ENCODE data around the gene GABBR2. TPM values are rescaled to one million over a fixed set of nuclear protein-coding genes. Genes with fewer than 3 reads are reported as not detected.

The GABBR2 gene
- total RNA-seq, 2 experiments from 2014 or later = not detected

DNA sequence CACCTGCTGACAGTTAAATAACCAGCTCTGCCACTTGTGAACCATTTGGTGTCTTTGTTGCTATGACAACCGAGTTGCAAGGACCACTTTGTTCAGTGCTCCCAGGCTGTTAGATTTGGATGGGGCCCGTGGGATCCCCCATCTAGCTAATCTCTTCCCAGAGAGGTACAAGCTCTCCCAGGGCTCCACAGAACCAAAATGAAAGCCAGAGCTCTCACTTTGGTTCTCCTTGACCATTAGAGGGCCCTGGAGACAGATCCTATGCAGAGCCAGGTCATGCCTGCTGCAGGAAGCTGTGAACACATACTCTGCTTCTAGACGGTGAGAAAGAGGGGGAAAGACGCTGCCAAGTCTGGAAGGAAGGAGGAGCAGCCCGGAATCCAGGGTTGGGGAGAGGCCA lies 224.6 kb downstream of the GABBR2 start:
- no peak for DNase-seq
- Histone ChIP-seq H3K36me3 (ENCODE audit: insufficient read depth, low read length) (no peaks in the 10 kb centered on the region), H3K27me3 (ENCODE audit: control insufficient read depth in 1 of 2, insufficient read depth in 2 of 2, low read length in 2 of 2) (peaks cover 3 to 18% of the 10 kb centered on the region in 2 experiments), H3K4me3 (ENCODE audit: low read length) (no peak overlapping the region), H3K9me3 (ENCODE audit: control insufficient read depth in 1 of 2, insufficient read depth in 1 of 2, low read length in 2 of 2) (no peaks in the 10 kb centered on the region), H3K27ac (ENCODE audit: low read depth in 1 of 2, low read length in 2 of 2) (no peak overlapping the region), H3K4me1 (ENCODE audit: insufficient read depth, low read length) (no peaks in the 10 kb centered on the region)
- Mint-ChIP-seq H3K36me3 (ENCODE audit: low read depth) (no peaks in the 10 kb centered on the region), H3K27me3 (peaks cover 27% of the 10 kb centered on the region), H3K4me1 (ENCODE audit: low read depth) (no peaks in the 10 kb centered on the region), H3K27ac (no peak overlapping the region), H3K9me3 (no peaks in the 10 kb centered on the region), H3K4me3 (no peak overlapping the region)
- TF ChIP-seq, protein P1, sequence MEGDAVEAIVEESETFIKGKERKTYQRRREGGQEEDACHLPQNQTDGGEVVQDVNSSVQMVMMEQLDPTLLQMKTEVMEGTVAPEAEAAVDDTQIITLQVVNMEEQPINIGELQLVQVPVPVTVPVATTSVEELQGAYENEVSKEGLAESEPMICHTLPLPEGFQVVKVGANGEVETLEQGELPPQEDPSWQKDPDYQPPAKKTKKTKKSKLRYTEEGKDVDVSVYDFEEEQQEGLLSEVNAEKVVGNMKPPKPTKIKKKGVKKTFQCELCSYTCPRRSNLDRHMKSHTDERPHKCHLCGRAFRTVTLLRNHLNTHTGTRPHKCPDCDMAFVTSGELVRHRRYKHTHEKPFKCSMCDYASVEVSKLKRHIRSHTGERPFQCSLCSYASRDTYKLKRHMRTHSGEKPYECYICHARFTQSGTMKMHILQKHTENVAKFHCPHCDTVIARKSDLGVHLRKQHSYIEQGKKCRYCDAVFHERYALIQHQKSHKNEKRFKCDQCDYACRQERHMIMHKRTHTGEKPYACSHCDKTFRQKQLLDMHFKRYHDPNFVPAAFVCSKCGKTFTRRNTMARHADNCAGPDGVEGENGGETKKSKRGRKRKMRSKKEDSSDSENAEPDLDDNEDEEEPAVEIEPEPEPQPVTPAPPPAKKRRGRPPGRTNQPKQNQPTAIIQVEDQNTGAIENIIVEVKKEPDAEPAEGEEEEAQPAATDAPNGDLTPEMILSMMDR (IDR thresholded peaks at IDR 0.05) = no peak
- intact Hi-C loops (cut with DNase I, micrococcal nuclease) = no loop called here
- ATAC-seq (ENCODE audit: poor library complexity) = no peak
- ChIA-PET CTCF (no interaction called here), POLR2A (no interaction called here)

DNA sequence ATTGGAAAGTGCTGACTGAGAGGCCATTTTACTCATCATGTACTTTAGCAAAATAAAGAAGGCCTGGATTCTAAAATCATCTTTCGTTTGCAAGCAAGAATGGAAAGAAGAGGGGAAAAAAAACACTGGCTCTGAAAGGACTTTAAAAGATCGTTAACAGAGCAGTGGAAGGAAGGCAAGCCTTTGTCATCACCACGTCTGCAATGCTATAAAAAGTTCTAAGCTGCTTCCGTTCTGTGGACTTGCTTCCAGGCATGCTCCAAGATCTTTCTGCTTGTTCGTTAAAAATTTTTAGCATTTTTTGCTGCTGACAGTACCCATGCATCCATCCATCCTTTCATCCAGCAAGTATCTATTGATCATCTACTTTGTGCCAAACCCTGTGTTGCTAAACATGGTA lies 226.5 kb downstream of the GABBR2 start:
- intact Hi-C loops (cut with DNase I, micrococcal nuclease) = no loop called here
- no peaks in the 10 kb centered on the region for H3K36me3 Mint-ChIP-seq (ENCODE audit: low read depth)

DNA sequence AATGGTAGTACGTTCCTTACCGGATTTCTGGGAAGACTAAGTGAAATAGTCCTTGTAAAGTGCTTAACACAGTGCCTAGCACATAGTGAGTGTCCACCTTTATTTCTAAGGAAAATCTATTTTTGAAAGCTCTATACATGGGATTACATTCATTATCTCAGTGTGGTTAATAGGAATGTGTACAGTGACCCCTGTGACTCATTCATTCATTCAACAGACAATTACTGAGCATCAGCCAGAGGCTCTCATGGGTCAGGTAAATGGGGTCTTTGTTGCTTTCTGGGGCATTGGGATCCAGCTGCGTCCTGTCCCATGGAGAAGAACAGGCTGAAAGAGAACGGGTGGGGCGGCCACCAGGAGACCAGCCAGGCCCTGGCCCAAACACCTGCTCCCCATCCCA lies 227.1 kb downstream of the GABBR2 start:
- ChIA-PET CTCF (no interaction called here), POLR2A (no interaction called here)
- H3K9me3 Mint-ChIP-seq = no peaks in the 10 kb centered on the region
- H3K4me3 Mint-ChIP-seq = no peak overlapping the region
- peaks cover 29% of the 10 kb centered on the region for H3K27me3 Mint-ChIP-seq
- Histone ChIP-seq H3K36me3 (ENCODE audit: insufficient read depth, low read length) (no peaks in the 10 kb centered on the region), H3K27me3 (ENCODE audit: control insufficient read depth in 1 of 2, insufficient read depth in 2 of 2, low read length in 2 of 2) (peaks cover 3 to 18% of the 10 kb centered on the region in 2 experiments), H3K4me3 (ENCODE audit: low read length) (no peak overlapping the region), H3K4me1 (ENCODE audit: insufficient read depth, low read length) (no peaks in the 10 kb centered on the region), H3K27ac (ENCODE audit: low read depth in 1 of 2, low read length in 2 of 2) (no peak overlapping the region), H3K9me3 (ENCODE audit: control insufficient read depth in 1 of 2, insufficient read depth in 1 of 2, low read length in 2 of 2) (no peaks in the 10 kb centered on the region)
- no peak for ATAC-seq (ENCODE audit: poor library complexity)
- DNase-seq = no peak
- H3K4me1 Mint-ChIP-seq (ENCODE audit: low read depth) = no peaks in the 10 kb centered on the region
- H3K36me3 Mint-ChIP-seq (ENCODE audit: low read depth) = no peaks in the 10 kb centered on the region
- intact Hi-C loops (cut with DNase I, micrococcal nuclease) = no loop called here
- H3K27ac Mint-ChIP-seq = no peak overlapping the region
- TF ChIP-seq, protein P1 (IDR thresholded peaks at IDR 0.05) = no peak

More for the DNA sequence above, 226.5 kb downstream of the GABBR2 start:
- TF ChIP-seq, protein P1 (IDR thresholded peaks at IDR 0.05) = no peak
- H3K27ac Mint-ChIP-seq = no peak overlapping the region
- H3K27me3 Mint-ChIP-seq = peaks cover 29% of the 10 kb centered on the region
- DNase-seq (no peak), ATAC-seq (ENCODE audit: poor library complexity) (no peak)
- Histone ChIP-seq H3K4me3 (ENCODE audit: low read length) (no peak overlapping the region), H3K4me1 (ENCODE audit: insufficient read depth, low read length) (no peaks in the 10 kb centered on the region), H3K36me3 (ENCODE audit: insufficient read depth, low read length) (no peaks in the 10 kb centered on the region), H3K9me3 (ENCODE audit: control insufficient read depth in 1 of 2, insufficient read depth in 1 of 2, low read length in 2 of 2) (no peaks in the 10 kb centered on the region), H3K27me3 (ENCODE audit: control insufficient read depth in 1 of 2, insufficient read depth in 2 of 2, low read length in 2 of 2) (peaks cover 3 to 18% of the 10 kb centered on the region in 2 experiments), H3K27ac (ENCODE audit: low read depth in 1 of 2, low read length in 2 of 2) (no peak overlapping the region)
- POLR2A ChIA-PET = no interaction called here
- H3K9me3 Mint-ChIP-seq = no peaks in the 10 kb centered on the region
- CTCF ChIA-PET = no interaction called here
- H3K4me3 Mint-ChIP-seq = no peak overlapping the region
- no peaks in the 10 kb centered on the region for H3K4me1 Mint-ChIP-seq (ENCODE audit: low read depth)

Measured in CD4-positive, alpha-beta T cell (primary cell).